ENCODE results near the gene CAMSAP2.

DNA sequence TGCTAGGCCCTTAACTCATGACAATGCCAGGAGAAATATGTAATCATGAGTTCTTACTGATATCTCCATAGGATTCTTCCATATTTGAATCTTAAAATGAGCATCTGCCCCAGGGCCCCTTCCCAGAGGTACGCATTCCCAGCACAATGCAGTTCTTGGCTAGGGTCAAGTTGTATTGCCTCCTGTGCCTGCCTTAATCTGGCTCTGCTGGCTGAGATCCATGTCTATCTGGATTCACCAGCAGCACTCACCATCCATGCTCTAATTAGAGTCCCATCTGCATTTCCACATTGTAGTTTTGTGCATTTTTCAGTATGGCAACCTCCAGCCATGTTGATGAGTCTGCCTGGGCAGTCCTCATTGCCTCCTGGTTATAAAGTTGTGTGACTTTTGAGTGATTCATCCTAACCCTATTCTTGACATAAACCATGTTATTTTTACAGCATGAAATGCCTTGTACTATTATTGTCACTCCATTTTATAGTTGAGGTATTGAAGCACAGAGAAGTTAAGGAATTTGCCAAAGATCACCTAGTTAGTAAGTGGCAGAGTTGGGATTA is 55.9 kb downstream of the CAMSAP2 start:
- TF ChIP-seq, protein P1, sequence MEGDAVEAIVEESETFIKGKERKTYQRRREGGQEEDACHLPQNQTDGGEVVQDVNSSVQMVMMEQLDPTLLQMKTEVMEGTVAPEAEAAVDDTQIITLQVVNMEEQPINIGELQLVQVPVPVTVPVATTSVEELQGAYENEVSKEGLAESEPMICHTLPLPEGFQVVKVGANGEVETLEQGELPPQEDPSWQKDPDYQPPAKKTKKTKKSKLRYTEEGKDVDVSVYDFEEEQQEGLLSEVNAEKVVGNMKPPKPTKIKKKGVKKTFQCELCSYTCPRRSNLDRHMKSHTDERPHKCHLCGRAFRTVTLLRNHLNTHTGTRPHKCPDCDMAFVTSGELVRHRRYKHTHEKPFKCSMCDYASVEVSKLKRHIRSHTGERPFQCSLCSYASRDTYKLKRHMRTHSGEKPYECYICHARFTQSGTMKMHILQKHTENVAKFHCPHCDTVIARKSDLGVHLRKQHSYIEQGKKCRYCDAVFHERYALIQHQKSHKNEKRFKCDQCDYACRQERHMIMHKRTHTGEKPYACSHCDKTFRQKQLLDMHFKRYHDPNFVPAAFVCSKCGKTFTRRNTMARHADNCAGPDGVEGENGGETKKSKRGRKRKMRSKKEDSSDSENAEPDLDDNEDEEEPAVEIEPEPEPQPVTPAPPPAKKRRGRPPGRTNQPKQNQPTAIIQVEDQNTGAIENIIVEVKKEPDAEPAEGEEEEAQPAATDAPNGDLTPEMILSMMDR (conservative IDR thresholded peaks at IDR 0.05; ENCODE audit: low read length) = no peak
- no peak for TF ChIP-seq EZH2phosphoT487 (IDR thresholded peaks at IDR 0.05; ENCODE audit: borderline replicate concordance)

Measured in Loucy (cell line).